ENCODE data around the gene MAEA.
"Not testable (repeated sequence)": the region's sequence is repeated elsewhere in the genome, so short reads cannot be mapped to it uniquely, and the experiment has no call there.

Gene MAEA

DNA sequence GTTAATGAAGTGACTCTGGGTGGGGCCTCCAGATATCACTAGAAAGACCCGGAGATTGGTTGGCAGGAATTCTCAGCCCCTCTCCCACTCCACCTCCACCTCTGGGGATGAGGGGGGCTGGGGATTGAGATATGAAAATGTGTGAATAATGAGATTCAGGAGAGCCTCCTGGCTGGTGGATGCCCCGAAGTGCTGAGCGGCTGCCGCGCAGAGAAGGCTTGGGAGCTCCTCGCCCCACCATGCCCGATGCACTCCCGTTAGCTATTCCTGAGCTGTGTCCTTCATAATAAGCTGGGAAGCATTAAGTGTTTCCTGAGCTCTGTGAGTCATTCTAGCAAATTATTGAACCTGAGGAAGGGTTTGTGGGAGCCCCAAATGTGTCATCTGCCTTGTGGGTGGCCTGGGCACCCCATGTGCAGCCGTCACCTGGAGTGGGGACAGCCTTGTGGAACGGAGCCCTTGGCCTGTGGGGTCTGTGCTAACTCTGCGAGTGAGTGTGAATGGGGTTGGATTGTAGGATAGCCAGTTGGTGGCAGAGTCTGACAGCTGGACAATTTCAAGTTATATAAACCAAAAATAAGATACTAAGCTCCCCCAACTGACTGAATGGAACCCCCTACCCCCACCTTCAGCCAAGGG is 4.4 kb upstream of the MAEA start:
- no peak for DNase-seq

DNA sequence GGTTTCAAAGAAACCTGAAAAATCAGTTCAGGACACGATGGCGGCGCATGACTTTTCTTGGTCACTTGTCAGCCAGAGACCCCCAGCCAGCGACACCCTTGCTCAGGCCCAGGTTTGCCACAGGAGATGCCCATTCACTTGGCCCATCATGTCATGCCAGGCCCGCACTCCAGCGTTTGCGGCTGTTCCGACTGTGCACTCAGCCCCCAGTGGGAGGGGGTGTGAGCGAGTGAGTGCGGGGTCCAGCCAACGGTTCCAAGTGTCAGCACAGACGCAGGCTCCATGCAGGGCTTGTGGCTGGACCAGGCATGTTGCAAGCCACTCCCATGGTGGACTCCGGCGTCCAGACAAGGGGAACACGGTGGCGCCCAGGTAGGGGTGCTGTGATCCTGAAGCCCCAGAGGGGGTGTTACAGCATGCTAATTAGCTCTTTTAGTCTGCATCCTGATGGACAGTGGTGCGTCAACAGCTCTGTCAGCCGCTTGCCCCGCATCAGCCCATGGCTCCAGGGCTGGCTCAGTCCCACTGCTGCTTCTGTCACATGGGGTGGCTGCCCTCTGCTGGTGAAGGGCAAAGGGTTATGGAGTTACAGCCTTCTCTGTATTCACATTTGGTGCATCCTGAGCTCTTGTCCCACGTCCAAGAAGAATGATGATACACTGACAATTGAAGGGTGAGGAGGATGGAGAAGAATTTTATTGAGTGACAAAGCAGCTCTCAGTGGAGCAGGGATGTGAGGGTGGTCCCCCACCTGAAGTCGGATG is 3.7 kb upstream of the MAEA start:
- DNase-seq, result peak; percentile 46

DNA sequence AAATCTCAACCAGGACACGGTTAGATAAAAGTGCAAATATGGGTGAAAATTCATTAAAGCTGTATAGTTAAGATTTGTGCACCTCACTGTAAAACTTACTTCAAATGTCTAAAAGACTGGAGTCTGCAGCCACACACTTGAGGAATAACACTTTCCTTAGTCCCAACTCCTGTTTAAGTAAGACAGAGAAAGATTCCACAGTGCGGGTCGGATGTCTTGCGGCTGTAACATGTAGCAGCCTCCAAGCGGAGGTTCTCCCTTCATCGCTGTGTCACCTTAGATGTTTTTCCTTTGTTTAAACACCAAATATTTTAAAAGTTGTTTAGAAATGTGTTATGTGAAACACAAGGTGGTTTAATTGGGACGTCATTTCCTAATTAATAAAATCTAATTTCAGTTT is 905 bp upstream of the MAEA start:
- DNase-seq, result no peak

GRCh38 chr4:1290165-1290977 is 680 bp downstream of the MAEA start:
- DNase-seq, result peak; percentile 14

- no peak for DNase-seq
Measured at GRCh38 chr4:1291091-1291490, 1.4 kb downstream of the MAEA start.

- no peak for DNase-seq
Measured at GRCh38 chr4:1291996-1292702, 2.5 kb downstream of the MAEA start.

GRCh38 chr4:1292703-1293011 is 3.0 kb downstream of the MAEA start:
- not testable (repeated sequence) for DNase-seq

GRCh38 chr4:1293531-1293941 is 3.8 kb downstream of the MAEA start:
- no peak for DNase-seq

DNA sequence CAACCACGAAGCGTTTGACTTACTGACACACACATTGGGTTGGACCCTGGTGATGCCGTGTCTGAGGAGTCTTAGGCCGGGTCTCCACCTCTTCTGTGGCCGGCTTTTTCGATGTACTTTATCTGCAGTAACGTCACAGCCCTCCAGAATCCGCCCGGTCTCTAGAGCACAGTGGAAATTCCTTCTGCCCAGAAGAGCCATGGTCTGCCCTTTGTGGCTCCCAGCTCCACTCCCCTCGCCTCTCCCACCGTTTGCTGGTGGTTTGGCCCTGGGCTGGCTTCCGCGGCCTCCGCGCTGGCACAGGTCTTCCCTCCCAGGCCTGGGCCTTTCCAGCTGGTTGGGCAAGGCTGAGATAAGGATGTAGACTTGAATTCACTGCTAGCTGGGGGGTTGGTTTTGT is 4.3 kb downstream of the MAEA start:
- no peak for DNase-seq

DNA sequence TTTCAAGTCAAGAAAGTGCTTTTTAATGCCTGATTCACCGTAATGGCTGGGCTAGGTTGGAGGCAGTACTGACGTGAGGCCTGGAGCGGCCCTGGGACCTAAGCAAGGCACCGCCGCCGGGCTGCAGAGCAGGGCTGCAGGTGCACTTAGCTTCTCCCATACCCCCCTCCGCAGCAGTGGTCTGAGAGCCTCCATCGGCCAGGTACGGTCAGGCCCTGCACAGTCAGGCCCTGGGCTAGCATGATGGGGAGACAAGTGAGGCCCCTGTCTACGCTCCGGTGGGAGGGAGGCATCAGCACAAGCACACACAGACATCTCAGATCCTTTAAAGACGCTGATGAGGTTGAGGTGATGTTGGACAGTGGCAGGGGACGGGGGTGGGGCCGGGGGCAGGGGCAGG is 4.7 kb downstream of the MAEA start:
- no peak for DNase-seq

DNA sequence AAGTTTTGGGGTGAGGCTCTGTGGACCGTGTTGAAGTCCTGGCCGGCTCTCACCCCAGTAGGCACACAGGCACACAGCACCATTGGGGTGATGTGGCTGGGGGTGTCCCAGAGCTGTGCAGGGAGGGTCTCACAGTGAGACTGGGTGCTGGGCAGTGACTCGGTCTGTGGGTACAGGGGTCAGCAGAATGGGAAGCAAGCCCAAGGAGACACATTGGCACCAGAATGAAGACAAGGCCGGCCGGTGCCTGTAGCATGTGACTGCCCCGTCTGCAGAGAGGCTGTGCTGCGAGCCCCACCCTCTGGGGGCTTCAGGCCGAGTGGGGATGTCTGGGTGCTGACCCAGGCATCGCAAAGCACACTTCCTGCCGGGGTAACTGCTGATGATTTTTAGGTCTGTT is 5.2 kb downstream of the MAEA start:
- no peak for DNase-seq

- DNase-seq, result no peak
Measured at GRCh38 chr4:1295405-1296055, 5.8 kb downstream of the MAEA start.

- no peak for DNase-seq
Measured at GRCh38 chr4:1296324-1297022, 6.8 kb downstream of the MAEA start.

GRCh38 chr4:1297023-1297395 is 7.3 kb downstream of the MAEA start:
- DNase-seq, result no peak

DNA sequence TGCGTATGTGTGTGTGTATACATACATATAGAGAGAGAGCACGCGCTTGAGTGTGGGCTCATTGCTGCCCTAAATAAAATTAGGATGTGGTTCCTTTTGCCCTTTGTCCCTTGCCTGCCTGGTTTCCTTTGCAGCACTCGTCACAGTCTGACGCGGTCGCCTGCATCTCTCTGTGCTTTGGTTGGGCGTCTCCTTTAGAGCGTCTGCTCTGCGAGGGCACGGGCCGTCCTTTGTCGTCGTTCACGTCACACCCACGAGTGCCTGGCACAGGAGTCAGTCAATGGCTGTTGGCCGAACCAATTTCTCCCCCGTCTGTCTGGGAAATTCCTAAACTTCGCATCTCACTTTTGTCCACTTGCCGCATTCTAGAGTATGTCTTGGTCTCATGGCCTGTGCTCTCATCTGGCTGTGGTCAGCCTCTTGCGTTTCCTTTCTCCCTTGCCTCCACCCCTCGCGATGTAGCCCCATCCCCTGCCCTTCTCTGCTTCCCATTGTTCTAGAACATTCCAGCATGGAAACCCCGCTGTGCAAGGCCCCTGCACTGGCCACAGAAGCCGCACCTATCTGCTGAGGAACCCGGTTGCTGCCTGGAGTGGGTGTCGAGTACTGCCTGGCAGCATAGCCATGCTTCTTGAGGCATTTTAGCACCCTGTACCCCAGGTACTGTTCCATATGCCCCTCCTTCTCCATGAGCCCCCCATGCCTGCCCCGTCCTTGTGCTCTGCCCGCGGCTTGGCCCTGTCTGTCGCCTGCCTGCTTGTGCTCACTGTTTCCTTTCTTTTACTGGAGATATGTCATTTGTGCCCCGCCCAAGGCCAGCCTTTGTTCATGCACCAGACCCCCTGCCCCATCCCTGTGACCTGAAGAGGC is 8.0 kb downstream of the MAEA start:
- DNase-seq, result no peak

DNA sequence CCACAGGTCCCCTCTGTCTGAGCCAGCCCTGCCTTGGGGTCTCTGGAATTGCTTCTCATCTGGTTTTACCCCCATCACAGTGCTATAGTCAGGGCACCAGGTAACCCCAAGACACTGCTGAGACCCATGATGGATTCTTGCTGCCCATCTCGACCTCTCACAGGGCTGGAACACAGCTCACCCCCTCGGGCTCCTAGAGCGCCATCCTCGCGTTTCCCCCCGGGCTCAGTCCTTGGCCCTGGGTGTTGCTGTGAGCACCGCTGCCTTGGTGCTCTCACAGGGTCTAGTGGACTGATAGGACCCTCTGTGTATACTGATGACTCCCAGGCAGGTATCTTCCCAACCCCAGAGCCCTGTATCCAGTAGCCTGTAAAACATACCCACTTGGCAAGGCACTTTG is 8.8 kb downstream of the MAEA start:
- DNase-seq, result no peak

GRCh38 chr4:1299301-1299860 is 9.7 kb downstream of the MAEA start:
- DNase-seq, result no peak

DNA sequence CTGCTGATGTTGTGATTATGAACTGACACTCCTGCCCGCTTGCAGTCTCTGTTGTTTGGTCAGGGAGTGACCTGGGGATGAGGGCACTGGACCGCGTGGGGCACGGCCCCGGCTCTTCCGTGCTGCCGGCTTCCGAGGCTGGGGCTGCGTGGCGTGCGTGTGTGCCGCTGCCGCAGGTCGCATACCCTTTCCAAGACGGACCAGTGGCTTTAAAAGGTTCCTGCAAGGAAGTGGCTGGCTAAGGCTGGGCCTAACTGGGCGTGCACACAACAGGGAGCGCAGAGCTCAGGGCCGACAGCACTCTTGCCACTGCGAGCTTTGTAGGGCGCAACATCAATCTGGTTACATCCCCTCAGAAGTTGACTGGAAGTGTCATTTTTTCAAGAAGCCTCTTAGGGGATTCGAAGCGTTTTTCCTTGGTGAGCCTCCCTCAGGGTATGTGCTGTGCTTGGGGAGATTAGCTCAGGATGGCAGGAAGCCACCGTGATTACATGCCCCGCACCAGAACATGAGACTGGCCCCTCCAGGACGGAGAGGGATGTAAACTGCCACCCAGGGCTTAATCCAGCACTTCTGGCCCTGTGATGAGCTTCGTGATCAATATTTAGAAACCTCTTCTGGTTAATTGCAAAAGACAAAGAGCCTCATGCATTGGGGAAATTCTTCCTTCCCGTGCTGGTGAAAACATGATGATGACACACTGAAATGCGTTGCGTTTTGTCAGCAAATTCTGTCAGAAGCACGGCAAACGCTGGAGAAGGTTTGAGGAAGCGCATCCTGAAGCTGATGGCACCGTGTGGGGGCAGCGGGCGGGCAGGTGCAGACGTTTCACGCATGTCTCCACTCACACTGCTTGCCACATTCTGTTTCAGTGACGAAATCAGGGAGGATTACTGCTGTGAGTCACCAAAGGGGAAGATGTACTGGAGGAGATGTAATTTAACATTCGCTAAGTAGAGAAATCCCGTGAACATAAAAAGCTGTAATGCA is 11.1 kb downstream of the MAEA start:
- DNase-seq, result peak; percentile 39

DNA sequence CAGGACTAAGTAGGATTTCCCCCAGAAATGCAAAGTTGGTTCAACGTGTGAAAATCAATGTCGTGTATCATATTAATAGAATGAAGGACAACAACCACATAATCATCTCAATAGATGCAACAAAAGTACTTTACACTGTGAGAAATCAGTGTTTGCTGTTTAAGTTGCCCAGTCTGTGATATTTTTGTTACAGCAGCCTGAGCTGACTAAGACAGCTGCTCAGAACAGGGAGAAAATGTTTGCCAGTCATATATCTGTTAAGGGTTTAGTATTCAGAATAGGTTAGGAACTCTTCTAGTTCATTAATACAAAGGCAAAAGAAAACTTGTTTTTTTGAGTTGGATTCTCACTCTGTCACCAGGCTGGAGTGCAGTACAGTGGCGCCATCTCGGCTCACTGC is 12.5 kb downstream of the MAEA start:
- no peak for DNase-seq

DNA sequence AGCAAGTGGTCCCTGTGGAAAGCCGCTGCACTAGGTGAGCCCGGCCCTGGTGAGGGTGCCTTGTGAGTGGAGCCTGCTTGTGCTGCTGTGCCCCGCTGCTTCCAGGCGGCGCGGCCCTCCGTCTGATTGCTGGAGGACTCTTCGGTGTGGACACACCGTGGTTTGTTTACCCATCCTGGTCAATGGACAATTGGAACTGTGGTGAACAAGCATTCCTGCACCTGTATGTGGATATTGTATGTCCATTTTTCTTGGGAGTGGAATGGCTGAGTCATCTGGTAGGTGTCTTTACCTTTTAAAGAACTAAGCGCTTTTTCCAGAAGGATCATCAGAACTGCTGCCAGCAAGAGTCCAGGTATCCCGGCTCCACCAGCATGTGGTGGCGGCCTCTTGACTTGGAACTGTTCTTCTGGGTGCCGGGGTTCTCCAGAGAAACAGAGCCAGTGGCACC is 15.6 kb downstream of the MAEA start:
- no peak for DNase-seq
